Testis (tissue), 3 donors: ENCODE results near the gene RALGPS1. TPM values are rescaled to one million over a fixed set of nuclear protein-coding genes. Genes with fewer than 3 reads are reported as not detected.
A peak's percentile ranks its signal among the peaks of the same experiment; 100 is the strongest.

Experiments used
- DNase-seq: peaks from one replicate; pipeline ENCODE4 v3.0.0-alpha.2; 2019
- H3K27ac ChIP-seq, 2 donors: fragments of 200-600 bp; sonication (generic); one replicate each; pipeline ENCODE4 v1.5.1; 2019
- H3K27me3 ChIP-seq: fragments of 200-600 bp; sonication (generic); one replicate; pipeline ENCODE4 v1.5.1; 2019
- H3K36me3 ChIP-seq: fragments of 200-600 bp; sonication (generic); one replicate; pipeline ENCODE4 v1.5.1; 2017; ENCODE audit warnings: low read depth; ENCODE audit errors: missing control alignments
- H3K4me1 ChIP-seq: fragments of 200-600 bp; sonication (generic); one replicate; pipeline ENCODE4 v1.5.1; 2019
- H3K4me3 ChIP-seq, 2 donors: fragments of 200-600 bp; sonication (generic); one replicate each; pipeline ENCODE4 v1.5.1; 2017 to 2019
- H3K9me3 ChIP-seq: fragments of 200-600 bp; sonication (generic); one replicate; pipeline ENCODE4 v1.5.1; 2017
- POLR2A ChIP-seq: fragments of 450-650 bp; IDR thresholded peaks from one replicate; pipeline ENCODE4 v1.6.1; 2017; ENCODE audit warnings: antibody characterized with exemption, mild to moderate bottlenecking, moderate library complexity
- WGBS, 2 donors: methylation state at CpG; one replicate each; pipeline ENCODE4 v1.1.5; 2018; 5-methylcytosine and 5-hydroxymethylcytosine counted together
- intact Hi-C: fragments of 100-400 bp; cut with DNase I; formaldehyde crosslinking; loops from one replicate; pipeline ENCODE4 v1.15.1; 2023; ENCODE audit warnings: low total_unique reads
- polyA plus RNA-seq: library from polyadenylated mRNA; stranded (reverse); fragments of 350-450 nt; fragmentation: Illumina TruSeq; extraction: RNeasy Lipid Tissue Mini Kit (QIAGEN cat#74804); gene quantifications from one replicate; pipeline ENCODE4 v1.2.3, GENCODE V29; 2014; ENCODE audit warnings: low read depth, low replicate concordance; ENCODE audit not compliant: insufficient read depth
- total RNA-seq, 2 donors: library from RNA; depleted of rRNA; stranded (reverse); fragments of >200 nt; gene quantifications; one replicate each; pipeline ENCODE4 v1.2.3, GENCODE V29; 2016
- TF ChIP-seq, protein P1 (sequence below), 3 experiments: fragments of 450-650 bp in 2 of 3; fragments of 200-600 bp in 1 of 3; sonication (generic) in 1 of 3; IDR thresholded peaks; one replicate each; pipeline ENCODE4 v1.5.1; 2016 to 2019; ENCODE audit warnings: antibody characterized with exemption in 3 of 3, mild to moderate bottlenecking in 2 of 3, moderate library complexity in 1 of 3

Gene RALGPS1
- total and polyA plus RNA-seq, 3 donors from 2014 or later = 35.9 to 48.6 (median 36.9) TPM

DNA sequence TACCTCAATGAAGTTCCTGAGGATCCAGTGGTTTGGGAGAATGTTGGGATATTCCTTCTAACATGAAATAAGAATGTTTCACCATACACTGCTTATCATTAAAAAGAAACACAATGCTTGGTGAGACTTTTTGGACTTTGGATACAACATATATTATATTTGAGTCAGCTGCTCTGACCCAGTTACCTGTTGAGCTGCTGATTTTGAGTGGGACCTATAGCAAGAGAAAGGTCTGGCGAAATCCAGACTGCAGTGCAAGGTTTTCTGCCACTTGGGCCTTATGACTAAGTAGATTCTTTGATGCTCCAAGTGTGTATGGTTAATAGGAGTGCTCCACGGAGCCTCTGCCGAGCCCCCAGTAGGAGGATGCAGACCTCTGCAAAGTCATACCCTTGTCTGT, 10.0 kb upstream of the RALGPS1 start:
- TF ChIP-seq, protein P1, sequence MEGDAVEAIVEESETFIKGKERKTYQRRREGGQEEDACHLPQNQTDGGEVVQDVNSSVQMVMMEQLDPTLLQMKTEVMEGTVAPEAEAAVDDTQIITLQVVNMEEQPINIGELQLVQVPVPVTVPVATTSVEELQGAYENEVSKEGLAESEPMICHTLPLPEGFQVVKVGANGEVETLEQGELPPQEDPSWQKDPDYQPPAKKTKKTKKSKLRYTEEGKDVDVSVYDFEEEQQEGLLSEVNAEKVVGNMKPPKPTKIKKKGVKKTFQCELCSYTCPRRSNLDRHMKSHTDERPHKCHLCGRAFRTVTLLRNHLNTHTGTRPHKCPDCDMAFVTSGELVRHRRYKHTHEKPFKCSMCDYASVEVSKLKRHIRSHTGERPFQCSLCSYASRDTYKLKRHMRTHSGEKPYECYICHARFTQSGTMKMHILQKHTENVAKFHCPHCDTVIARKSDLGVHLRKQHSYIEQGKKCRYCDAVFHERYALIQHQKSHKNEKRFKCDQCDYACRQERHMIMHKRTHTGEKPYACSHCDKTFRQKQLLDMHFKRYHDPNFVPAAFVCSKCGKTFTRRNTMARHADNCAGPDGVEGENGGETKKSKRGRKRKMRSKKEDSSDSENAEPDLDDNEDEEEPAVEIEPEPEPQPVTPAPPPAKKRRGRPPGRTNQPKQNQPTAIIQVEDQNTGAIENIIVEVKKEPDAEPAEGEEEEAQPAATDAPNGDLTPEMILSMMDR (IDR thresholded peaks at IDR 0.05) = no peak
- TF ChIP-seq POLR2A = no peak
- Histone ChIP-seq H3K27ac (no peak overlapping the region), H3K4me3 (no peak overlapping the region), H3K36me3 (no peaks in the 10 kb centered on the region), H3K4me1 (no peaks in the 10 kb centered on the region), H3K9me3 (no peaks in the 10 kb centered on the region), H3K27me3 (no peaks in the 10 kb centered on the region)
- DNase-seq = no peak
- WGBS, 2 donors = 92 to 93% methylated on average over 3 of the region's 3 CpGs
- intact Hi-C loops = no loop called here

DNA sequence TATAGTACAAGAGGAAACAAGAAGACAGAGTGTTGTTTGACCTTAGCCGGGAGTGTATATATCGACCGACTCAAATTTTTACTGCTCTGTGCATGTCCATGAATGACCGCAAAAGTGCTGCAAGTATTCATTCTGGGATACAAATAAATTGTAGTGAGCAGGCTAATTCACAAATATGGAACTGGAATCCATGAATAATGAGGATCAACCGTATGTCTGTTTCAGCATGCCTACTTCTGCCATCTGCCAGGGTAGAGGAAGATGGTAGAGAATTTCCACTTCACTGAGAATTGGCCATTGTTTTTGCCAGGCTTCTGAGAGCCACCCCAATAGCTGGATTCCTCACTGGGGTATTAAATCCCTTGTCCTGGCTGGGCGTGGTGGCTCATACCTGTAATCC, 8.5 kb upstream of the RALGPS1 start:
- Histone ChIP-seq H3K4me1 (no peaks in the 10 kb centered on the region), H3K9me3 (no peaks in the 10 kb centered on the region), H3K36me3 (no peaks in the 10 kb centered on the region), H3K27ac (no peak overlapping the region), H3K4me3 (no peak overlapping the region), H3K27me3 (no peaks in the 10 kb centered on the region)
- 91 to 93% methylated on average over 6 of the region's 6 CpGs for WGBS, 2 donors
- DNase-seq = no peak
- intact Hi-C loops = no loop called here
- TF ChIP-seq, protein P1 (IDR thresholded peaks at IDR 0.05) = no peak
- TF ChIP-seq POLR2A = no peak

DNA sequence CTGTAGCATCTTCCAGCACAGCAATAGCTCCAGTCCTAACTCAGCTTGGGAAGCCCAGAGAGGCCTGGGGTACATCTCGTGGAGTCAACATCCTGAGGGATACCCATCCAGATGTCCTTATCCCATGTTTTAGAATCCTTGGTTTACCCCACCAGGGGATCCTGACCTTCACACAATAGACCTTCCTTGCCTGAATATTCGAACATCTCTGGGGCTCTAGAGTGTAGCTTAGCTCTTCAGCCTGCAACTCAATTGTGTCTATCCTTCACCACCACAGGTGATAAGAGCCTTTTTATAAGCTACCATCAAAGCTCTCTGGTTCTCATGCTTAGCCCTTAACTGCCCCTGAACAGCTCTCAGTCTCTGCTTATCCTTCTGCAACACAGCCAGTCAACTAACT, 7.5 kb upstream of the RALGPS1 start:
- TF ChIP-seq, protein P1 (IDR thresholded peaks at IDR 0.05) = no peak
- TF ChIP-seq POLR2A = no peak
- 70 to 72% methylated on average over 2 of the region's 2 CpGs for WGBS, 2 donors
- Histone ChIP-seq H3K4me1 (no peaks in the 10 kb centered on the region), H3K27me3 (no peaks in the 10 kb centered on the region), H3K9me3 (no peaks in the 10 kb centered on the region), H3K36me3 (no peaks in the 10 kb centered on the region), H3K4me3 (no peak overlapping the region), H3K27ac (no peak overlapping the region)
- intact Hi-C loops = no loop called here
- DNase-seq = no peak

DNA sequence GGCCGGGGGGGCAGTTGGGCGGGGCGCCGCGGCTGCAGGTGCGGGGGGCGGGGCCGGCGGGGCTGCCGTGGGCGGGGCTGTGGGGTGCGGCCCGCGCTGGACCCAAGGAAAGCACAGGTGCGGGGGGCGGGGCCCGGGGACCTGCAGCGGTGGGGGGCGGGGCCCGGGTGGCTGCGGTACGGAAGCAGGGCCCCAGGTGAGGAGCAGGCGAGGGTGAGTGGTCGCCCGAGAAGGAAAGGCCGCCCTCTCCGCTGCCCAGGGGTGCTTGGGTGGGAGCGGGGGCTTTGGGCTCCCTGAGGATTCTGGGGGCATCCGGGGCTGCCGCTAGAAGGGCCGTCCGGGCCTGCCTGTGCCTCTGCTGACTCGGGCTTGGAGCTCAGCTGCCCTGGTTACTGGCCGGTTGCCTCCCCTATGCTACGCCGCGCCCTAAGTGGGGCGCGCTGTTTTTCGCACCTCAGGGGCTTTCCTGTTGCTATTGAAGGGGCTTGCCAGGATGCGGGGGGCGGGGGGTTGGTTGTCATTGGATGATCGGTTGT, 767 bp downstream of the RALGPS1 start:
- Histone ChIP-seq H3K4me3 (peak overlapping the region; percentile 26 to 84), H3K27ac (peak overlapping the region in 1 of 2 donors; percentile 86), H3K9me3 (no peaks in the 10 kb centered on the region), H3K36me3 (no peaks in the 10 kb centered on the region), H3K4me1 (no peaks in the 10 kb centered on the region), H3K27me3 (no peaks in the 10 kb centered on the region)
- TF ChIP-seq, protein P1 (IDR thresholded peaks at IDR 0.05) = no peak
- TF ChIP-seq POLR2A = no peak
- peak; percentile 72 for DNase-seq
- intact Hi-C loops = no loop called here
- 15 to 16% methylated on average over 3 to 17 of the region's 43 CpGs for WGBS, 2 donors

DNA sequence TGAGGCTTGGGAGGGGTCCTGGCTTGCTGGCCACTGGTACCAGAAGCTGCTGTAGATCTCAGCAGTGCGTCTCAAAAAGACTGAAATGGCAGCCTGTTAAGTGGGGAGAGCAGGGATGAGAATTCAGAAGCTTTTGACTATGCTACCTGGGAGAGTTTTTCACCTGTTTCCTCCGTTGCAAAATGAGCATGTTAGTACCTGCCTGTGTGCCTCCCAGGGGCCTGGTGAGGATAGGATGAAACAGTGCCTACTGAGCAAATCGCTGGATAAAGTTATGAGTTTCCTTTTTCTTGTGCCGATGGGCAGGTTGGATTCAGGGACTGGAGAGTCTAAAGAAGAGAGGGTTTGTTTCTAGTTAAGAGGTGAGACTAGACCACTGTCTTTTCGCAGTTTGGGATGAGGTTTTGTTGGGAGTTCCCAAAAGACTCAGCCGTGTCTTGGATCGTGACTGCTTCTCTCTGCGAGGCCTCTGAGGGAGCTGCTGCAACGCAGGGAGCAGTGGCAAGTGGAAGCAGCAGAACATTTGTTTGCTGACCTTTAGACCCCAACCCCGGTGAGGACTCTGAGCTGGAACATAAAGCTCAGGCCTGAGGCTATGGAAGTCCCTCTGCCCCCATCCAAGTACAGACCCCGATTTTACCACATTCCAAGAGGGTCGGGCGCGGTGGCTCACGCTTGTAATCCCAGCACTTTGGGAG, 1.4 kb downstream of the RALGPS1 start:
- WGBS, 2 donors = 52 to 65% methylated on average over 9 to 15 of the region's 15 CpGs

More for the DNA sequence above, 1.4 kb downstream of the RALGPS1 start:
- Histone ChIP-seq H3K4me3 (peak overlapping the region; percentile 26 to 84), H3K27me3 (no peaks in the 10 kb centered on the region), H3K27ac (no peak overlapping the region), H3K4me1 (no peaks in the 10 kb centered on the region), H3K36me3 (no peaks in the 10 kb centered on the region), H3K9me3 (no peaks in the 10 kb centered on the region)
- intact Hi-C loops = no loop called here
- TF ChIP-seq, protein P1 (IDR thresholded peaks at IDR 0.05) = no peak
- TF ChIP-seq POLR2A = no peak
- no peak for DNase-seq
